Cardiac fibroblast (primary cell): Measurements from ENCODE around the gene RLBP1.

ENCODE experiments used
- DNase-seq, 2 donors: peaks; one replicate each; pipeline versions ENCODE4 v3.0.0 to v3.0.0-alpha.2; 2010; ENCODE audit warnings: low read depth in 2 of 2
- H3K4me3 ChIP-seq, 2 donors: replicated peaks in 1 of 2; 1 replicate in 1 of 2; 2 replicates in 1 of 2; pipeline ENCODE4 v1.5.1; 2011; ENCODE audit warnings: low read depth in 2 of 2, low read length in 2 of 2, mild to moderate bottlenecking in 2 of 2, moderate library complexity in 1 of 2
- TF ChIP-seq, protein P1 (sequence below): IDR thresholded peaks from one replicate; pipeline ENCODE4 v1.5.1; 2011; ENCODE audit warnings: low read depth, mild to moderate bottlenecking, low read length, inconsistent platforms

The RLBP1 gene

GRCh38 chr15:89206908-89207331, 14.5 kb downstream of the RLBP1 start:
- peak; percentile 70 to 75 for DNase-seq
- TF ChIP-seq, protein P1, sequence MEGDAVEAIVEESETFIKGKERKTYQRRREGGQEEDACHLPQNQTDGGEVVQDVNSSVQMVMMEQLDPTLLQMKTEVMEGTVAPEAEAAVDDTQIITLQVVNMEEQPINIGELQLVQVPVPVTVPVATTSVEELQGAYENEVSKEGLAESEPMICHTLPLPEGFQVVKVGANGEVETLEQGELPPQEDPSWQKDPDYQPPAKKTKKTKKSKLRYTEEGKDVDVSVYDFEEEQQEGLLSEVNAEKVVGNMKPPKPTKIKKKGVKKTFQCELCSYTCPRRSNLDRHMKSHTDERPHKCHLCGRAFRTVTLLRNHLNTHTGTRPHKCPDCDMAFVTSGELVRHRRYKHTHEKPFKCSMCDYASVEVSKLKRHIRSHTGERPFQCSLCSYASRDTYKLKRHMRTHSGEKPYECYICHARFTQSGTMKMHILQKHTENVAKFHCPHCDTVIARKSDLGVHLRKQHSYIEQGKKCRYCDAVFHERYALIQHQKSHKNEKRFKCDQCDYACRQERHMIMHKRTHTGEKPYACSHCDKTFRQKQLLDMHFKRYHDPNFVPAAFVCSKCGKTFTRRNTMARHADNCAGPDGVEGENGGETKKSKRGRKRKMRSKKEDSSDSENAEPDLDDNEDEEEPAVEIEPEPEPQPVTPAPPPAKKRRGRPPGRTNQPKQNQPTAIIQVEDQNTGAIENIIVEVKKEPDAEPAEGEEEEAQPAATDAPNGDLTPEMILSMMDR = peak; percentile 99
- H3K4me3 ChIP-seq = peak overlapping the region in 1 of 2 donors; percentile 18

DNA sequence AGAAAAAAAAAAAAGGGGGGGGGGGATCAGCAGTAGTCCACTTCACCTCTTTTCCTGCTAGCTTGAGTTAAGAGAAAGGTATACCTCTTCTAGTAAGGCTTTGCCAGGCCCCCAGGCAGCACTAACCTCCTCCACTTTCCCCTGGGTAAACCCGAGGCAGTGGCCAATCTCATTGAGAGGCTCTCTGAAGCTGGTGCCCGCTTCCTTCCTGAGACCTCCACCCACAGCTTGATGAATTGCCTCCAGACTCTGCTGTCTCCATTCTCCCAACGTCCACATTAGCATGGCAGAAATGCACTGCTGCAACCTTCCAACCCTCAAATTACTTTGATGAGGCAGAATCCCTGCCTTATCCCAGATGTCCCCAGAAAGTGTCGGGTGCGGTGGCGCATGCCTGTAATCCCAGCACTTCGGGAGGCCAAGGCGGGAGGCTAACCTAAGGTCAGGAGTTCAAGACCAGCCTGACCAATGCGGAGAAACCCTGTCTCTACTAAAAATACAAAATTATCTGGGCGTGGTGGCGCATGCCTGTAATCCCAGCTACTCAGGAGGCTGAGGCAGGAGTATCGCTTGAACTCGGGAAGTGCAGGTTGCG, 15.3 kb downstream of the RLBP1 start:
- no peak overlapping the region for H3K4me3 ChIP-seq
- no peak for DNase-seq
- TF ChIP-seq, protein P1 = no peak

DNA sequence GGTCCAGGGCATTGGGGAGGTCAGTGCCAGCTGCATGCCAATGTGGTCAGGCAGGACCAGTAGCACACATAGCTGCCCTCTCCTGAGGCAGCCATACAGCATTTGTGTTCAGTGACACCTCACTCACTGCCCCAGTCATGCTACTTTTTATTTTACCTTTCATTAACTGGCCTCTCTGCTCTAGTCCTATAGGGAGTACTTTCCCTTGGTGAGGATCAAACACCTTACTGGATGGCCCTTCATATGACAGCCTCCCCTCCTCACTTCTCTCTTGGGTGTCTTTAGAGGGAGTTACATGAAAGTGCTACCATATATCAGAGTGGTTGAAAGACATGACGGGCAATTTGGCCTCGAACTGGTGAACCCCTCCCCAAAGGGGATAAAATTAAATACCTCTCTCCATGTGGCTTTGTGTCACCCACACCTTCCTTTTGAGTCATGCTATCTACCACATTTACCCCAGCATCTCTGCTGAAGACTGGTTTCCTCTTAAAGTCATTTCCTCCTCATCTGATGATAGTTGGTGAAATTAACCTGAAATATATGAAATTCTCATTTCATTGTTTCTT, 17.6 kb downstream of the RLBP1 start:
- DNase-seq = no peak
- TF ChIP-seq, protein P1 = no peak

GRCh38 chr15:89201465-89202005, 19.8 kb downstream of the RLBP1 start:
- DNase-seq = no peak
- TF ChIP-seq, protein P1 = no peak
- H3K4me3 ChIP-seq = no peak overlapping the region

More for the DNA sequence above, 17.6 kb downstream of the RLBP1 start:
- no peak overlapping the region for H3K4me3 ChIP-seq

DNA sequence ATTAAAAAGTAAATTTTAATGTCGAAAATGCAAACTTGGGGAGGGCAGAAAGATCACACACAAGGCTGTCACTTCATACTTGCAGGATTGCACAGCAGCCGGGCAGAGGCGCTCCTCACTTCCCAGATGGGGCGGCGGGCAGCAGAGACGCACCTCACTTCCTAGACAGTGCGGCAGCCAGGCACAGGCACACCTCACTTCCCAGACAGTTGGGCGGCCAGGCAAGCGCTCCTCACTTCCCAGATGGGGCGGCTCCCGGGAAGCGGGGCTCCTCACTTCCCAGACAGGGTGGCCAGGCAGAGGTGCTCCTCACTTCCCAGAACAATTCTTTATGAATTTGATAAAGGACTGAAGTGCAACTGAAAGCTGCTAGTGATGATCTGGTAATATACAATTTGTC, 21.2 kb downstream of the RLBP1 start:
- TF ChIP-seq, protein P1 = no peak
- H3K4me3 ChIP-seq = no peak overlapping the region
- DNase-seq = no peak

GRCh38 chr15:89199746-89200145, 21.6 kb downstream of the RLBP1 start:
- TF ChIP-seq, protein P1 = no peak
- DNase-seq = no peak
- H3K4me3 ChIP-seq = no peak overlapping the region

DNA sequence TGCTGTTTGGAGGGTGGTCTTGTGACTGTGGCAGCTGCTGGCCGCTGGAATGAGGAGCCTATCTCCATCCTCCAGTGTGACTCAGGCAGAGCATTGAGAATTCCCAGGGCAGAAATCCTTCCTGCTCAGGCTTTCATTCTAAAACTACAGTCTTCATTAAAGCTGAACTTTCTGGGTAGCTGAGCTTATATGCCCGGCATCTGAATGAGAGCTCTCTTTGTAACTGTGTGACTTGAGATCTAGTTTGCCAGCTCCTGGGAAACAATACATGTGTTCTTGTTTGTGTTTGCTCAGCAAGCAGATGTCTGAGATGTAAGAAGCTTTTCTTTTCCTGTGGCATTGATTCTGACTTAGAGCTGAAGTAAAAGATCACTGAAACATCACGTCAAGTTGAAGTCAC, 22.4 kb downstream of the RLBP1 start:
- no peak overlapping the region for H3K4me3 ChIP-seq
- no peak for DNase-seq
- TF ChIP-seq, protein P1 = no peak
